Adrenal gland (tissue), 12 donors: ENCODE results near the gene ANO4. TPM values are rescaled to one million over a fixed set of nuclear protein-coding genes. Genes with fewer than 3 reads are reported as not detected.
"Not testable (repeated sequence)": the region's sequence is repeated elsewhere in the genome, so short reads cannot be mapped to it uniquely, and the experiment has no call there.

Experiments
- DNase-seq, 7 donors: peaks; one replicate each; pipeline ENCODE4 v3.0.0-alpha.2; 2019 to 2020
- H3K27ac ChIP-seq, 5 donors: fragments of 200-600 bp; sonication (generic) in 4 of 5; 1 replicate in 3 of 5; 2 replicates in 2 of 5; pipeline versions ENCODE4 v1.5.1 to v1.8.0; 2016 to 2020; ENCODE audit warnings: mild to moderate bottlenecking in 1 of 5
- H3K27me3 ChIP-seq: fragments of 200-600 bp; 2 replicates; pipeline ENCODE4 v1.8.0; 2021
- H3K36me3 ChIP-seq, 2 donors: fragments of 200-600 bp; replicated peaks in 1 of 2; 1 replicate in 1 of 2; 2 replicates in 1 of 2; pipeline versions ENCODE4 v1.5.1 to v1.8.0; 2018 to 2022
- H3K4me1 ChIP-seq, 2 donors: fragments of 200-600 bp; replicated peaks in 1 of 2; 1 replicate in 1 of 2; 2 replicates in 1 of 2; pipeline versions ENCODE4 v1.5.1 to v1.8.0; 2018 to 2021
- H3K4me3 ChIP-seq, 4 donors: fragments of 200-600 bp; sonication (generic) in 3 of 4; one replicate each; pipeline ENCODE4 v1.5.1; 2016 to 2018
- H3K9me3 ChIP-seq, 3 donors: fragments of 200-600 bp; sonication (generic) in 1 of 3; replicated peaks in 1 of 3; 1 replicate in 2 of 3; 2 replicates in 1 of 3; pipeline versions ENCODE4 v1.5.1 to v1.8.0; 2016 to 2021
- POLR2A ChIP-seq, 2 donors: fragments of 450-650 bp; IDR thresholded peaks; one replicate each; pipeline ENCODE4 v1.6.1; 2017; ENCODE audit warnings: antibody characterized with exemption in 2 of 2, mild to moderate bottlenecking in 2 of 2, moderate library complexity in 1 of 2
- WGBS, 4 donors: extraction: QIAGEN DNeasy Blood & Tissue Kit in 2 of 4; methylation state at CpG; one replicate each; pipeline versions ENCODE4 v1.1.5 to v1.1.7; 2013 to 2017; 5-methylcytosine and 5-hydroxymethylcytosine counted together
- intact Hi-C, 2 donors: fragments of 100-400 bp; cut with DNase I; formaldehyde crosslinking; loops; one replicate each; pipeline versions ENCODE4 v1.14.1 to v1.15.0; 2022 to 2023
- polyA plus RNA-seq, 3 donors: library from polyadenylated mRNA; stranded (reverse); fragments of 200-250 nt in 2 of 3; fragments of 350-450 nt in 1 of 3; fragmentation: Illumina TruSeq in 1 of 3; extraction: RNeasy Lipid Tissue Mini Kit (QIAGEN cat#74804) in 1 of 3; gene quantifications; one replicate each; pipeline ENCODE4 v1.2.3, GENCODE V29; 2013 to 2014
- total RNA-seq, 9 donors: library from RNA; depleted of rRNA in 4 of 9; stranded (reverse); fragments of >200 nt in 4 of 9; fragments of 120-200 nt in 1 of 9; fragmentation: NEBNext Ultra II Directional in 1 of 9; extraction: Animal tissue kit (Norgen Biotek cat#: 25700) in 1 of 9; gene quantifications; one replicate each; pipeline versions ENCODE4 v1.1.0 to v1.2.4, GENCODE V29; 2013 to 2023
- TF ChIP-seq, protein P1 (sequence below), 6 experiments: fragments of 450-650 bp in 4 of 6; fragments of 200-600 bp in 2 of 6; sonication (generic) in 1 of 6; IDR thresholded peaks; 1 replicate in 5 of 6; 2 replicates in 1 of 6; pipeline versions ENCODE4 v1.5.1 to v1.8.0; 2016 to 2021; ENCODE audit warnings: antibody characterized with exemption in 6 of 6, mild to moderate bottlenecking in 2 of 6, moderate library complexity in 1 of 6
- donor health status: healthy with polysubstance abuse.
- donor health status: Bipolar disorder and iron deficiency.
- donor health status: DM: yes; HTN: yes; CAD: no.
- donor health status: DM: no; HTN: no; CAD: no.
- donor health status: DM: no; HTN: no; CAD: no.
- donor health status: DM: yes; HTN: yes; CAD: no.

Gene ANO4
- total and polyA plus RNA-seq, 12 donors: 5.6 to 37.4 (median 10.2) TPM

DNA sequence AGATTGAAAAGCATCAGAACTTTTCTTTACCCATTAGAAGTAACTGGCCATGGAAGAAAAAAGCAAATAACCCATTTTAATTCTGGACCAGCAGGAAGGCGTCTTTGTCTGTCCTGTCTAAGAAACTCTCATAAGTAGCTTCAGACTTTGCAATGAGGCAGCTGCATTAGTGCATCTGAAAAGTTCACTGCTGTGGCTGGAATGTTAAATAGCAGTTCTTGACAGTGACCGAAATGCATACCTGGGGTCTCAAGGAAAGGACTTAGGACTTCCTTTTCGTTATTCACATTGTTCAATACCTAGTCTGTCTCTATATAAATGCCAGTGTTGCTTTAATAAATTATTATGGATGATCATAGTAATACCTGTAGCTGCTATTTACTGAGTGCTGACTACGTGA, 125.9 kb downstream of the ANO4 start:
- no peak for DNase-seq
- Histone ChIP-seq H3K9me3 (no peaks in the 10 kb centered on the region), H3K27ac (no peak overlapping the region), H3K4me1 (no peaks in the 10 kb centered on the region), H3K4me3 (no peak overlapping the region), H3K27me3 (no peaks in the 10 kb centered on the region), H3K36me3 (no peaks in the 10 kb centered on the region)
- WGBS, 4 donors: 79 to 87% (median 84%) methylated on average over 4 of the region's 4 CpGs
- TF ChIP-seq, protein P1, sequence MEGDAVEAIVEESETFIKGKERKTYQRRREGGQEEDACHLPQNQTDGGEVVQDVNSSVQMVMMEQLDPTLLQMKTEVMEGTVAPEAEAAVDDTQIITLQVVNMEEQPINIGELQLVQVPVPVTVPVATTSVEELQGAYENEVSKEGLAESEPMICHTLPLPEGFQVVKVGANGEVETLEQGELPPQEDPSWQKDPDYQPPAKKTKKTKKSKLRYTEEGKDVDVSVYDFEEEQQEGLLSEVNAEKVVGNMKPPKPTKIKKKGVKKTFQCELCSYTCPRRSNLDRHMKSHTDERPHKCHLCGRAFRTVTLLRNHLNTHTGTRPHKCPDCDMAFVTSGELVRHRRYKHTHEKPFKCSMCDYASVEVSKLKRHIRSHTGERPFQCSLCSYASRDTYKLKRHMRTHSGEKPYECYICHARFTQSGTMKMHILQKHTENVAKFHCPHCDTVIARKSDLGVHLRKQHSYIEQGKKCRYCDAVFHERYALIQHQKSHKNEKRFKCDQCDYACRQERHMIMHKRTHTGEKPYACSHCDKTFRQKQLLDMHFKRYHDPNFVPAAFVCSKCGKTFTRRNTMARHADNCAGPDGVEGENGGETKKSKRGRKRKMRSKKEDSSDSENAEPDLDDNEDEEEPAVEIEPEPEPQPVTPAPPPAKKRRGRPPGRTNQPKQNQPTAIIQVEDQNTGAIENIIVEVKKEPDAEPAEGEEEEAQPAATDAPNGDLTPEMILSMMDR (IDR thresholded peaks at IDR 0.05): no peak
- no peak for TF ChIP-seq POLR2A (IDR thresholded peaks at IDR 0.05)
- intact Hi-C loops: no loop called here

DNA sequence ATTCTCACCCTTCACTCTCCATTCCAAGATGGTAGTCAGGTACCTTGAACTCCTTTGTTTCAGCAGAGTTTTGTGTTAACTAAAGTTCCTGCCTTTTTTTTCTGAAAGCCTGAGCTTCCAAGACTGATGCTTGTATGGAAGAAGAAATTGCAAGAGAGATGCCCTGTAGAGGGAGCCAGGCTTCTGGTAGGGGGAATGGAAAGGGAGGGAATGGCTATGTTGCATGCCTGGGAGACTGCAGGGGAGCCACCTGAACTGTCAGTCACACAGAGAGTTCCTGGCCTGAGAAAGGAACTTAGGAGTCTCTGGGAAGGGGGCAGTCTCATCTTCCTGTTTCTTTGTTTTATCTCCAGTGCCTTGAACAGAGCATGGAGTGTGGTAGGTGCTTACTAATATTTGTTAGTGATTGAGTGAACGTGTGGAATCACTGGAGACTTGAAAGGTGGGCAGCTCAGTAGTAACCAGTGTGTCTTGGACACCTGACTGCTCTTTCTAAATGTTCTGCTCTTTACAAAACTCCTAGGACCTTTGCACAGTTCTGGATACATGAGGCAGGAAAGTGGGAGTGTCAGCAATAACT, 132.2 kb downstream of the ANO4 start:
- WGBS, 4 donors: 0 to 4% (median 0%) methylated on average over 1 of the region's 1 CpG
- Histone ChIP-seq H3K27ac (no peak overlapping the region), H3K4me3 (no peak overlapping the region), H3K36me3 (no peaks in the 10 kb centered on the region), H3K9me3 (no peaks in the 10 kb centered on the region), H3K4me1 (no peaks in the 10 kb centered on the region), H3K27me3 (no peaks in the 10 kb centered on the region)
- DNase-seq: peak in 3 of 7 donors; percentile 3 to 22 (median 13)
- TF ChIP-seq POLR2A (IDR thresholded peaks at IDR 0.05): no peak
- TF ChIP-seq, protein P1 (IDR thresholded peaks at IDR 0.05): peak in 3 of 6 experiments; percentile 17 to 28 (median 22)
- intact Hi-C loops: no loop called here

DNA sequence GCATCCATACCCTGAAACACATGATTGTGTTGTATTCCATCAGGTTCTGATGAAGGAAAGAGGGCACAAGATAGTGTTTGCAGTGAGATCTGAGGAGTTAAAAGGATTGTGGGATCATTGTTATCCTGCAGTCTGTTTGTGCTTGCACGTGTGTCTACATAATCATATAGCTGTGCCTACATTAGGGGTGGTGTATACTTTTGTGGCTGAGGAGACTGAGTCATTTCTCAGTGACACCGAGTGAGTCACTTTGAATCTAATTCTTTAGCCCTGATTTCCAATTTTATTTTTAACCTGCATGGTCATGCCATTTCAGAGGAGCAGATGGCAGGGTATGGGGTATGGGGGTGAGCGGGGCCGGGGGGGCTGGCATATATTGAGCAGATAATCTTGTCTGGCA, 133.2 kb downstream of the ANO4 start:
- no peak for DNase-seq
- no peaks in the 10 kb centered on the region for H3K4me1 ChIP-seq
- no peaks in the 10 kb centered on the region for H3K36me3 ChIP-seq
- no peak overlapping the region for H3K4me3 ChIP-seq
- intact Hi-C loops: no loop called here
- no peaks in the 10 kb centered on the region for H3K27me3 ChIP-seq
- no peak overlapping the region for H3K27ac ChIP-seq
- 56 to 72% (median 65%) methylated on average over 4 of the region's 4 CpGs for WGBS, 4 donors
- no peaks in the 10 kb centered on the region for H3K9me3 ChIP-seq
- TF ChIP-seq, protein P1 (IDR thresholded peaks at IDR 0.05): no peak
- no peak for TF ChIP-seq POLR2A (IDR thresholded peaks at IDR 0.05)

DNA sequence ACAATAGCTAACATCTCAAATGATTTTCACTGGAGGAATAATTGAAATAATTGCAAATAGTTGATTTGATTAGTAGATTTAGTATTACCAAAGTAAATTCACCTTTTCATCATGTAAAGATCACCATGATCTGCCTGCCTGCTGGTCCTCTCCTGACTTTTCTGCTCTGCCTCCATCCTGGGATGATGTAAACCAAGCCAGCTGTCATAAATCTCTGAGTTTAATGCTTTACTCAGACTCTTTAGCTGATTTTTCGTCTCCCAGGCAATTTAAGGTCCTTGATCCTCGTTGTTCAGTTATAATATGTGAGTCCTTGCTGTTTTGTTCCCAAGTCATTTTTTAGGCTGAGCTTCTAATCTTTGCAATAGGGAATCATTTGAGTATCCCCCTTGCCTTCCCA, 138.0 kb downstream of the ANO4 start:
- Histone ChIP-seq H3K4me1 (no peaks in the 10 kb centered on the region), H3K4me3 (no peak overlapping the region), H3K27ac (no peak overlapping the region), H3K27me3 (no peaks in the 10 kb centered on the region), H3K9me3 (no peaks in the 10 kb centered on the region), H3K36me3 (no peaks in the 10 kb centered on the region)
- no peak for DNase-seq
- intact Hi-C loops: no loop called here
- TF ChIP-seq POLR2A (IDR thresholded peaks at IDR 0.05): no peak
- TF ChIP-seq, protein P1 (IDR thresholded peaks at IDR 0.05): no peak
- 35 to 37% (median 36%) methylated on average over 2 of the region's 2 CpGs for WGBS, 4 donors

DNA sequence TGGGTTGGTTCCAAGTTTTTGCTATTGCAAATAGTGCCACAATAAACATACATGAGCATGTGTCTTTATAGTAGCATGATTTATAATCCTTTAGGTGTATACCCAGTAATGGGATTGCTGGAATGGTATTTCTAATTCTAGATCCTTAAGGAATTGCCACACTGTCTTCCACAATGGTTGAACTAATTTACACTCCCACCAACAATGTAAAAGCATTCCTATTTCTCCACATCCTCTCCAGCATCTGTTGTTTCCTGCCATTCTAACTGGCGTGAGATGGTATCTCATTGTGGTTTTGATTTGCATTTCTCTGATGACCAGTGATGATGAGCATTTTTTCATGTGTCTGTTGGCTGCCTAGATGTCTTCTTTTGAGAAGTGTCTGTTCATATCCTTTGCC, 139.0 kb downstream of the ANO4 start:
- H3K4me3 ChIP-seq, H3K4me1 ChIP-seq, DNase-seq, H3K27me3 ChIP-seq, H3K36me3 ChIP-seq, H3K27ac ChIP-seq, intact Hi-C loops, H3K9me3 ChIP-seq: not testable (repeated sequence)
- 79 to 88% (median 83%) methylated on average over 1 of the region's 1 CpG for WGBS, 4 donors
